Inflammatory macrophage treated with lipopolysaccharide for 4 hours (primary cell): ENCODE measurements around the gene EMILIN2.
"Not testable (repeated sequence)": the region's sequence is repeated elsewhere in the genome, so short reads cannot be mapped to it uniquely, and the experiment has no call there.

Experiments
- DNase-seq: peaks from one replicate; pipeline ENCODE4 v3.0.0-alpha.2; 2020

EMILIN2 gene

GRCh38 chr18:2846636-2847316 is at the start of gene EMILIN2:
EMILIN2 (plus strand) TSS chr18:2847006; CDS start chr18:2847189, 183 bp downstream.
- DNase-seq, result peak; percentile 95

DNA sequence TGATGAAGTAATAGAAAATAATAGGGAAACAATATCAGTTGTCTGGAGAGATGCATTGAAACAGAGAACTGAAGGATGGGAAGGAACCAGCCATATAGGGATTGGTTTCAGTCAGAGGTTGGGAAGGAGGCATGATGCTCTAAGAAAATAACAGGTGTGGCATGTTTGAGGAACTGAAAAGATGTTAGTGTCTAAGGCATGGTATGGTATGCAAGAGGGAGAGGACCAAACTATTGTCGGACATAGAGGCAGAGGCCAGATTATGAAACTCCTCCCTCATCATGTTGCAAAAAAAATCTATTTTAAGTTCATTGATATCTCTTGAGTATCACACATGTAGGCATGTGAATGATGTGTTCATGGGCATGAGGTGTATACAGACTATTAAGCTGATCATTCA is 48.9 kb upstream of the EMILIN2 start:
- DNase-seq, result no peak

DNA sequence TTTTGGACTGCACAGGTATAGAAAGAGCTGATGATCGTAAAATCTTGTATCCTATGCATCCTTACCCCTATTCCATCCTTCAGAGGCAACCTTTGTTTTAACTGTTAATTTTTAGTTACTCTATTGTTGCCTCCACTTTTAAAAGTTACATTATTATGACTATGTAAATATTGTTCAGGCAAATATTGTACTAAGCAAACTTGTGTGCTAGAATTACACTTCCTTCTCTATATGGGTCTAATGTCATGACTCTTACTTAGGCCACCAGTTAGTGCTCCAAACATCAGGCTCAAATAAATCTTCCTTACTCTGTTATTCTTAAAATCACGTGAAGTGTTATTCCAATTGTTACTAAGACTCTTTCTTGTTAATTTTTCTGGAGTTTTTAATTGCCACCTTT is 47.4 kb upstream of the EMILIN2 start:
- no peak for DNase-seq

DNA sequence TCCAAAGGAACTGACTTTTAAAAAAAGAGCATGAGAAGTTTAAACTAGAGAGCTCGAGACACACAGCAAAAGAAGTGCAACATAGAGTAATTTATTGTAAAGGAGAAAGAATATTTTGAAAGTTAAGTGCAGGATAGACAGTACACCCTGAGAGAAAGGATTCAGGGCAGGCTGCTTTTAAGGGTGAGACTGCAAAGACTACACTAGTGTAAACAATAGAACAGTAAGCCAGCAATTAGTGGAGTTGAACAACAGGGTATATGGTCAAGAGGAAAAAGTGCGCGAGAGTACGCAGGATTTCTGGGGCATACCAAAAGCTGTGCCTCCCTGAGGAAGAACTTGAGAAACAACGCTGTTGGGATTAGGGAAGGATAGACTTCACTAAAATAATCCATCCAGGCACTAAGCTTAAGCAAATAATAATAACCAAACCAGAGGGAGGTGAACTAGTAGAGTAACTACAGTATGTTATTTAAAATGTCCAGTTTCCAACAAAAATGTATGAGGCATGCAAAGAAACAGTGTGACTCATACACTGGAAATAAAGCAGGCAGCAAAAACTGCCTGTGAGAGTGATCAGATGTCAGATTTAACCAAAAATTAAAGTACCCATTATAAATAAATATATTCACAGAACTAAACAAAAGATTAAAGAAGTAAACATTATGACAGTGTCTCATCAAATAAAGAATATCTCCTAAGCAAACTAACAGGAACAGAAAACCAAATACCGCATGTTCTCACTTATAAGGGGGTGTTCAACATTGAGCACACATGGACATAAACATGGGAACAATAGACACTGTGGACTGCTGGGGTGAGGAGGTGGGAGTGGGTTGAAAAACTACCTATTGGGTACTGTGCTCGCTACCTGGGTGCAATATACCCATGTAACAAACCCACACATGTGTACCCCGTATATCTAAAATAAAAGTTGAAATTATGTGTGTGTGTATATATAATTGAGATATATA is 40.5 kb upstream of the EMILIN2 start:
- DNase-seq, result no peak

- DNase-seq, result not testable (repeated sequence)
These were observed 38.2 kb upstream of the EMILIN2 start for GRCh38 chr18:2808640-2809039.

GRCh38 chr18:2809666-2810183 is 37.1 kb upstream of the EMILIN2 start:
- not testable (repeated sequence) for DNase-seq

DNA sequence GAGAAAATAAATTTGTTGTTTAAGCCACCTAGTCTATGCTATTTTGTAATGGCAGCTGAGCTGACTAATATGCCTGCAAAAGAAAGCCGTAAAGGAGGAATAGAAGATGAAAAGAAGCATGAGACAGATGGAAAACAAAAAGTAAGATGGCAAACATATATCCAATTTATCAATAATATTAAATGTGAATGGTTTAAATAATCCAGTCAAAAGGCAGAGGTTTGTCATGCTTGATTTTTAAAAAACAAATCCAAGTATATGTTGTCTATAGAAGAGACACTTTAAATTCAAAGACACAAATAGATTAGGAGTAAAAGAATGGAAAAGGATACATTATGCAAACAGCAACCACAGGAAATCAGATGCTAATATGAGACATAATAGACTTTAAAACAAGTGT is 35.4 kb upstream of the EMILIN2 start:
- no peak for DNase-seq

GRCh38 chr18:2814928-2815327 is 31.9 kb upstream of the EMILIN2 start:
- DNase-seq, result no peak

GRCh38 chr18:2818281-2818680 is 28.5 kb upstream of the EMILIN2 start:
- DNase-seq, result no peak

DNA sequence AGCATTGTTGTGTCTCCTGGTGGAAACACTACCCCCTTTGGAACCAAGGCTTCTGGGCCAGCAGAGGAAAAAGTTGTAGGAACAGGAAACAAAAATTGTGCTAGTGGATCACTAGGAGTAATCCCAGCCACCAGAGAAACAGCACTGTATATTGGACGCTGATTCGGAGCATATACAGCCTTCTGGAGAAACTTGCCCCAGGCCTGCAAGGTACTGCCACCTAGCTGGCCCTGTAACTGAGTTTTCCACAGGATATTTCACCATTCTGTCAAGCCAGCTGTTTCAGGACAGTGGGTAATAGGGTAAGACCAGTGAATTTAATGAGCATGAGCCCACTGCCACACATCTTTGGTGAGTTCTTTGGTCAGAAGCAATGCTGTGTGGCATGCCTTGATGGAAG is 25.1 kb upstream of the EMILIN2 start:
- DNase-seq, result no peak

DNA sequence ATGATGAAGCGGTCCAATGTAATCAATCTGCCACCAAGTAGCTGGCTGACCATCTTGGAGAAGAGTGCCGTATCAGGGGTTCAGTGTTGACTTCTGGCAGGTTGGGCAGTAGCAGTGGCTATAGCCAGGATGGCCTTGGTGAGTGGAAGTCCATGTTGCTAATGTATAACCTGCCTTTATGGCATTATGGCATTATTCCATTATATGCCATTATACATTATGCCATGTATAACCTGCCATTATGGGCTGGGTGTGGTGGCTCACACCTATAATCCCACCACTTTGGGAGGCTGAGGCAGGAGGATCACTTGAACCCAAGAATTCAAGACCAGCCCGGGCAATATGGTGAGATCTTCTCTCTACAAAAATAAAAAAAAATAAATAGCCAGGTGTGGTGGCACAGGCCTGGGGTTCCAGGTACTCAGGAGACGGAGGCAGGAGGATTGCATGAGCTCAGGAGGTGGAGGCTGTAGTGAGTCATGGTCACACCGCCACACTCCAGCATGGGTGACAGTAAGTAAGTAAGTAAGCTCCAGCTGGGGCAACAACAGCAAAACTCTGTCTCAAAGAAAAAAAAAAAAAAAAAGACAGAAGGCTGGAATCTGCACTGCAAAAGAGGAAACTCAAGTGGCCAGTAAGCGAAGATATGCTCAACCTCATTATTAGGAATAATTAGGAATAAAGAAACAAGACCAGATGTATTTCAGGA is 24.4 kb upstream of the EMILIN2 start:
- DNase-seq, result peak; percentile 57

GRCh38 chr18:2823202-2823601 is 23.6 kb upstream of the EMILIN2 start:
- DNase-seq, result no peak

DNA sequence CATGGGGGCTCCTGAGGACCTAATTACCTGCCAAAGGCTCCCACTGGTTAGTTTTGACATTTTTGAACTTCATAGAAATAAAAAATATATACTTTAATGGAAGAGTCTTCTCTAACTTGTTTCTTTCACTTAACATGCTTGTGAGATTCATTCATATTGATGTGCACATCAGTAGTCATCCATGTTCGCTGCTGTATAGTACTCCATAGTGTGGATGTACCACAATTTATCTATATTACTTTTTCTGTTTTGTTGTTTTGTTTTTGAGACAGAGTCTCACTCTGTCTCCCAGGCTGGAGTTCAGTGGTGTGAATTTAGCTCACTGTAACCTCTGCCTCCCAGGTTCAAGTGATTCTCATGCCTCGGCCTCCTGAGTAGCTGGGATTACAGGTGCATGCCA is 22.8 kb upstream of the EMILIN2 start:
- DNase-seq, result no peak

DNA sequence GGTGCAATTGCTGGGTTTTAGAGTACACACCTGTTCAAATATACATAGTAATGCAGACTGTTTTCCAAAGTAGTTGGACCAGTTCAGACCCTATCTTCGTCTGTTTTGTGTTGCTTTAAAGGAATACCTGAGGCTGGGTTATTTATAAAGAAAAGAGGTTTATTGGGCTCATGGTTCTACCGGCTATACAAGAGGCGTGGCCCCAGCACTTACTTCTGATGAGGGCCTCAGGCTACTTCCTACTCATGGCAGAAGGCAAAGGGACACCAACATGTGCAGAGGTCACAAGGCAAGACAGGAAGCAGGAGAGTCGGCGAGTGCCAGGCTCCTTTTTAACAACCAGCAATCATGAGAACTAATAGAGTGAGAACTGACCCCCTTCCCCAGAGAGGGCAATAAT is 21.9 kb upstream of the EMILIN2 start:
- DNase-seq, result no peak

DNA sequence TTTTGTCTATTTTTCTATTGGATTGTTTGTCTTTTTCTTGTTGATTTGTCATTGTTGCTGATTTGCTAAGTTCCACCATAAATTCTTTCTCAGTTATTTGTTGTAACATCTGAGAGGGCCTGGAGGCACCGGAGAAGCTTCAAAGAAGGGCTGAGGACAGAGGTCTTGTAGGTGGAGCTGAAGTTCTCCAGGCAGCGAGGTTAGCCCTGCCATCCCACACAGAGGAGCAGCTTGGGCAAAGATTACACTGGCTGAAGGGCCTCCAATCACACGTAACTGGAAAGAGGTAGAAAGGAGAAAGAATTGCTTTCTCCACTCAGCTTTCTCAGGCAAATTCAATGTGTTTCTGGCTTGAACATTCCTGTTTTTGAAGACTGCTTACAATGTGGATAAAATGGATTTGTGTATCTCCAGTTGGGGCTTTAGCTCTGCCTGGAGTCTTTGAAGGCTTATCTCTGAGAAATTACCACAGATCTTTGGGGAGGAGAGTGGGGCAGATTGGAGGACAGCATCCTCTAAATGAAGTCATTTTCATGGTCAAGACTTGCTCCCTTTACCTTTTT is 21.1 kb upstream of the EMILIN2 start:
- DNase-seq, result no peak

DNA sequence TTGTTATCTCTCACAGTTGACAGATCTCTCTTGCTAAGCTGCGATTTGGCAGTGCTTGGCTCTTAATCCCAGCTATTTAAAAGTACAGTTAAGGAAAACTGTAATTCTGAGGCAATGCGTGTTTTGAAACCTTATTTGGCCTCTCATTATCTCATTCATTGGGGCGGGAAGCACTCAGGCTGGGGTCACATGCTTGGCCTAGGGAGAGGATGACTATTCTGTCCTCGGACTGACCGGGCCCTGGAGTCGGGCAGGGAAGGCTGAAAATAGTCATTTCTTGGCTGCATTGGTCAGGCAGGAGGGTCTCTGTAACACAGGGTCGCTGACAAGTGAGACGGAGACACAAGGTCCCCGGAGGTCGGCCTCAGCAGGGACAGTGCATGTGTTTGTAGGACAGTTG is 20.2 kb upstream of the EMILIN2 start:
- DNase-seq, result peak; percentile 58

DNA sequence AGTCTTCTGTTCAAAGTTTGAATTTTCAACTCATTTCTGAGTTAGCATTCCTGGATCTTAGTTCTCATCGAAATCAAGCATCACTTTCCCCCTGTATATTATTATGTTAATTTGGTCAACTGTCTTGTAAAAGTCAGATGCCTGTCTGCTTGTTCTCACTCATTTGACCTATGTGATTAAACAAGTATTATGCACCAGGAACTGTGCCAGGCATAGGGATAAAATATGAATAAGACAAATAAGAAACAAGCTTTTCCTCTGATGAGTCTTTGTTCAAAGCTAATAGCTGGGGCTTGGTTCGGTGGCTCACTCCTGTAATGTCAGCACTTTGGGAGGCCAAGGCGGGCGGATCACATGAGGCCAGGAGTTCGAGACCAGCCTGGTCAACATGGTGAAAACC is 19.7 kb upstream of the EMILIN2 start:
- DNase-seq, result no peak

- not testable (repeated sequence) for DNase-seq
These were observed 10.7 kb upstream of the EMILIN2 start for GRCh38 chr18:2836118-2836517.

DNA sequence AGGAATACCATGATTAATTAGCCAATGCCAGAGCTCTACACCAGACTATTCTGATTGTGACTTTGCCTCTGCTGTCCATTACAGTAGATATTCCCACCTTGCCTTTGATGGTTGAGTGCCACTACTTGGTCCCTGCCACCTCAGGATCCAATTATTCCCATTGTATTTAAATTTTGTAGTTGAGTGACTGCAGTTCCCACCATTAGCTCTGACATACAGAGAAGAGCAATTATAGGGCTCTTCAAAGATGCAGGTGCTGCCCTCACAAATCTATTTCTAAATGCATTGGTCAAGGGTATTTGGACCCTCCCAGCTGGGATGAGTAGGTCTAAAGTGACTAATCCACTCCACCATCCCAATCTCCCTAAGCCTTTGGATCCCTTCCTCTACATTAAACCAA is 9.5 kb upstream of the EMILIN2 start:
- DNase-seq, result not testable (repeated sequence)

DNA sequence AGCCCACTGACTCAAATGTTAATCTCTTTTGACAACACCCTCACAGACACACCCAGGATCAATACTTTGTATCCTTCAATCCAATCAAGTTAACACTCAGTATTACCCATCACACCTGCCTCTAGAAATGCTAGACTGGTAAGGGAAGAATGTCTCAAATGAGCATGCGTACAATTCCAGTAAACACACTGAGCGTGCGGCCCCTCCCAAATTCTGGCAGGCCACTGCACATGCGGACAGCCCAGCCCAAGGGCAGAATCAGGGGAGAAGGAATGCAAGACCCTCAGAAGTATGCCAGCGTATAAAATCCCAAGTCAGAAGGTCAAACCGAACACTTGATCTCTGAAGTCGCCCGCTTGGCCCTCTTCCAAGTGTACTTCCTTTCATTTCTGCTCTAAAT is 7.6 kb upstream of the EMILIN2 start:
- DNase-seq, result no peak

- no peak for DNase-seq
These were observed 6.3 kb upstream of the EMILIN2 start for GRCh38 chr18:2840521-2840920.

DNA sequence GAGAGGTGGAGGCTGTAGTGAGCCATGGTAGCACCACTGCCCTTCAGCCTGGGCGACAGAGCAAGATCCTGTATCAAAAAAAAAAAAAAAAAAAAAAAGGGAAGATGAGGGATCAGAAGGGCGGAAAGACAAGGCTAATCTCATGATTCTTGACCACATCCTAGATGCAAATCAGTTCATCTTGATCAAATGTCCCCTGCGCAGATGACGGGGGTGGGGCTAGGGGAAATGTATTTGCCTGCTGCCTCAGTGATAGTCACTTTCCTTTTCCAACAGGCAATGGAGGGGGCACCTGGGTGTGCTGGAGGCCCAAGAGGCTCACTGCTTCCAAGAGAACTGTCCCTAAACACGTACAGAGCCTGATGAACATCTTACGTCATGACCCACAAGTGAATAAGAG is 3.7 kb upstream of the EMILIN2 start:
- DNase-seq, result peak; percentile 93

- peak; percentile 99 for DNase-seq
These were observed 1.6 kb upstream of the EMILIN2 start for GRCh38 chr18:2845172-2845571.
